DOHH2 (cell line): ENCODE results near the gene TTC13.

Source experiments
- H3F3A ChIP-seq: fragments of 200-600 bp; sonication (generic), shearing (Covaris generic); 2 replicates; pipeline ENCODE4 v1.6.0; 2016; ENCODE audit warnings: antibody characterized with exemption, mild to moderate bottlenecking; ENCODE audit not compliant: control insufficient read depth, insufficient read depth
- H3K27ac ChIP-seq: fragments of 200-600 bp; sonication (generic); 2 replicates; pipeline ENCODE4 v1.5.1; 2014; ENCODE audit warnings: low read depth, mild to moderate bottlenecking, low read length, moderate library complexity
- H3K27me3 ChIP-seq: fragments of 200-600 bp; sonication (generic); 2 replicates; pipeline ENCODE4 v1.6.1; 2014; ENCODE audit warnings: mild to moderate bottlenecking, low read length, mixed read lengths; ENCODE audit not compliant: control insufficient read depth
- H3K36me3 ChIP-seq: fragments of 200-600 bp; sonication (generic); 2 replicates; pipeline ENCODE4 v1.6.1; 2014; ENCODE audit warnings: mild to moderate bottlenecking, low read length, moderate library complexity, mixed read lengths; ENCODE audit not compliant: control insufficient read depth
- H3K4me1 ChIP-seq: fragments of 200-600 bp; sonication (generic); 2 replicates; pipeline ENCODE4 v1.6.1; 2014; ENCODE audit warnings: mild to moderate bottlenecking, low read length, mixed read lengths; ENCODE audit not compliant: control insufficient read depth
- H3K4me2 ChIP-seq: fragments of 200-600 bp; sonication (generic); 2 replicates; pipeline ENCODE4 v1.6.0; 2014; ENCODE audit warnings: mild to moderate bottlenecking, low read length, moderate library complexity
- H3K4me3 ChIP-seq: fragments of 200-600 bp; sonication (generic); 2 replicates; pipeline ENCODE4 v1.5.1; 2014; ENCODE audit warnings: mild to moderate bottlenecking, low read length, mixed read lengths
- H3K79me2 ChIP-seq: fragments of 200-600 bp; sonication (generic); 2 replicates; pipeline ENCODE4 v1.6.1; 2014; ENCODE audit warnings: mild to moderate bottlenecking, low read length, mixed read lengths; ENCODE audit not compliant: control insufficient read depth
- H3K9me2 ChIP-seq: fragments of 200-600 bp; sonication (generic); replicated peaks from 2 replicates; pipeline ENCODE4 v1.6.1; 2014; ENCODE audit warnings: mild to moderate bottlenecking, low read length, mixed read lengths; ENCODE audit not compliant: control insufficient read depth
- H3K9me3 ChIP-seq: fragments of 200-600 bp; sonication (generic); 2 replicates; pipeline ENCODE4 v1.6.1; 2014; ENCODE audit warnings: antibody characterized with exemption, low read length, mixed read lengths; ENCODE audit not compliant: control insufficient read depth, insufficient read depth
- H4K20me1 ChIP-seq: fragments of 200-600 bp; sonication (generic); 2 replicates; pipeline ENCODE4 v1.6.0; 2014; ENCODE audit warnings: low read depth, mild to moderate bottlenecking, antibody characterized with exemption, low read length, moderate library complexity; ENCODE audit not compliant: control insufficient read depth, insufficient read depth
- EZH2phosphoT487 ChIP-seq: fragments of 200-600 bp; sonication (generic); IDR thresholded peaks from 2 replicates; pipeline ENCODE4 v1.6.1; 2017; ENCODE audit warnings: borderline replicate concordance, mild to moderate bottlenecking, antibody characterized with exemption, low read length, moderate library complexity, mixed read lengths
- TF ChIP-seq, protein P1 (sequence below): fragments of 200-600 bp; sonication (generic); IDR thresholded peaks from one replicate; pipeline ENCODE4 v1.5.1; 2014; ENCODE audit warnings: antibody characterized with exemption, mild to moderate bottlenecking, low read depth, low read length; ENCODE audit not compliant: poor library complexity, severe bottlenecking

The TTC13 gene

DNA sequence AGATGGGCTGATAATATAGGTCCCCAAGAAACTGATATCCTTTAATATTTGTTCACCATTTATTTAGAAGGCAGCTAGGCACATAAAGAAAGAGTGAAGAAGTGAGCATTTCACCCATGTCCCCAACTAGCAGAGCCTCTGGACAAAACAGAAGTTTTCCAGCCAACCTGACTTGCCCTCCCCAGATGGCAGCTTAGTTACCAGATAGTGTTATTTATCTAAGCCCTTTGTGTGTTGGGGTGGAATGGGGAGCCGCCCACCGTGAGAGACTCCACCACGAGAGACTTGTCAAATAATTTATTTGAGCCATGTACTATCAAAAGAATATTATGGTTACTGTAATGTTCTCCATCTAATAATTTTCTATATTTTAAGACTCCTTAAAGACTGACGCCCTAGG lies 55.5 kb downstream of the TTC13 start:
- Histone ChIP-seq H3K4me3 (no peak overlapping the region), H3K27ac (no peak overlapping the region), H3K79me2 (no peaks in the 10 kb centered on the region), H3K9me3 (no peaks in the 10 kb centered on the region), H3F3A (no peaks in the 10 kb centered on the region), H3K27me3 (no peaks in the 10 kb centered on the region), H3K4me2 (no peak overlapping the region), H3K4me1 (no peaks in the 10 kb centered on the region), H3K9me2 (no peaks in the 10 kb centered on the region), H3K36me3 (peaks cover 76% of the 10 kb centered on the region), H4K20me1 (no peaks in the 10 kb centered on the region)
- no peak for TF ChIP-seq EZH2phosphoT487
- TF ChIP-seq, protein P1, sequence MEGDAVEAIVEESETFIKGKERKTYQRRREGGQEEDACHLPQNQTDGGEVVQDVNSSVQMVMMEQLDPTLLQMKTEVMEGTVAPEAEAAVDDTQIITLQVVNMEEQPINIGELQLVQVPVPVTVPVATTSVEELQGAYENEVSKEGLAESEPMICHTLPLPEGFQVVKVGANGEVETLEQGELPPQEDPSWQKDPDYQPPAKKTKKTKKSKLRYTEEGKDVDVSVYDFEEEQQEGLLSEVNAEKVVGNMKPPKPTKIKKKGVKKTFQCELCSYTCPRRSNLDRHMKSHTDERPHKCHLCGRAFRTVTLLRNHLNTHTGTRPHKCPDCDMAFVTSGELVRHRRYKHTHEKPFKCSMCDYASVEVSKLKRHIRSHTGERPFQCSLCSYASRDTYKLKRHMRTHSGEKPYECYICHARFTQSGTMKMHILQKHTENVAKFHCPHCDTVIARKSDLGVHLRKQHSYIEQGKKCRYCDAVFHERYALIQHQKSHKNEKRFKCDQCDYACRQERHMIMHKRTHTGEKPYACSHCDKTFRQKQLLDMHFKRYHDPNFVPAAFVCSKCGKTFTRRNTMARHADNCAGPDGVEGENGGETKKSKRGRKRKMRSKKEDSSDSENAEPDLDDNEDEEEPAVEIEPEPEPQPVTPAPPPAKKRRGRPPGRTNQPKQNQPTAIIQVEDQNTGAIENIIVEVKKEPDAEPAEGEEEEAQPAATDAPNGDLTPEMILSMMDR, result no peak

DNA sequence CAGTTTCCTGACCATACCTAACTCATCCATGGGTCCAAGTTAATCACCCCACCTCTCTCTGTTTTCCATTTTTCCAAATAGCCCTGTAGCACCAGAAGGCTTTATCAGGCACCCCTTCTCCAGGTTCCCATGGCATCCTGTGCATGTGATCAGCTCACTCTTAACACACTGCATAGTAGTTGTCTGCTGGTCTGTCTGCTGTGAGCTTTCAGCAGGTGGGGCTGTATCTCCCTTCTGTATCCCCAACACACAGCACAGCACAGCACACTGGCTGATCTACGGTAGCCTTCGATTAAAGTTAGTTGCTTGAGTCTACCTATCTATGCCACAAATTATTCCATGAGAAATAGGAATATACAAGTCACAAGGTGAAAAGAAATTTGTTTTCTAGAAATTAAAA lies 56.0 kb downstream of the TTC13 start:
- H3K4me3 ChIP-seq, result no peak overlapping the region
- H3K36me3 ChIP-seq, result peaks cover 74% of the 10 kb centered on the region
- H3K4me2 ChIP-seq, result no peak overlapping the region
- TF ChIP-seq, protein P1, result no peak
- no peak for TF ChIP-seq EZH2phosphoT487
- H3K9me3 ChIP-seq, result no peaks in the 10 kb centered on the region
- no peaks in the 10 kb centered on the region for H3K79me2 ChIP-seq
- H3K27ac ChIP-seq, result no peak overlapping the region
- H3K9me2 ChIP-seq, result no peaks in the 10 kb centered on the region
- H3F3A ChIP-seq, result no peaks in the 10 kb centered on the region
- H3K27me3 ChIP-seq, result no peaks in the 10 kb centered on the region
- no peaks in the 10 kb centered on the region for H3K4me1 ChIP-seq
- H4K20me1 ChIP-seq, result no peaks in the 10 kb centered on the region

DNA sequence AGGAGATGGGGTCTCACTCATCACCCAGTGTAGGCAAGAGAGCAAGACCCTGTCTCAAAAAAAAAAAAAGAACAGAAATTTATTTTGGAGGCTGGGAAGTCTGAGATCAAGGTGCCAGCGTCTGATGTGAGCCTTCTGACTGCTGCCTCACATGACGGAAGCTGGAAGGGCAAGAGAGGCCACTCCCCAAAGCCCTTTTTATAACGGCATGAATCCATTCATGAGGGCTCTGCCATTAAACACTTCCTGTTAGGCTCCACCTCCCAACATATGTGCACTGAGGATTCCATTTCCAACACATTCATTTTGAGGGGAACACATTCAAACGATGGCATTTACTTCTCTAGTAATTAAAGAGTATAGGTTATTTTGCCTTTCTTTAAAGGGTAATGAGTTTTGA lies 59.5 kb downstream of the TTC13 start:
- TF ChIP-seq, protein P1, result no peak
- no peak for TF ChIP-seq EZH2phosphoT487
- H3K4me2 ChIP-seq, result no peak overlapping the region

More for the DNA sequence above, 59.5 kb downstream of the TTC13 start:
- H3K36me3 ChIP-seq, result peaks cover 69% of the 10 kb centered on the region
- H3K9me3 ChIP-seq, result no peaks in the 10 kb centered on the region
- no peaks in the 10 kb centered on the region for H4K20me1 ChIP-seq
- H3K79me2 ChIP-seq, result no peaks in the 10 kb centered on the region
- H3K9me2 ChIP-seq, result no peaks in the 10 kb centered on the region
- no peaks in the 10 kb centered on the region for H3K4me1 ChIP-seq
- no peak overlapping the region for H3K27ac ChIP-seq
- no peaks in the 10 kb centered on the region for H3K27me3 ChIP-seq
- no peak overlapping the region for H3K4me3 ChIP-seq
- H3F3A ChIP-seq, result no peaks in the 10 kb centered on the region
